Skin of body (tissue), 2 donors: Measurements from ENCODE around the gene ELMO1. TPM values are rescaled to one million over a fixed set of nuclear protein-coding genes. Genes with fewer than 3 reads are reported as not detected.

Experiments used
- DNase-seq: peaks from one replicate; lab custom pipeline; 2025; lab: John Stamatoyannopoulos, UW
- total RNA-seq: library from RNA; depleted of rRNA; stranded (reverse); fragments of >200 nt; gene quantifications from one replicate; pipeline ENCODE4 v1.2.3, GENCODE V29; 2014

Gene ELMO1
- total RNA-seq, 1 donor from 2014 or later, result 37.9 TPM

DNA sequence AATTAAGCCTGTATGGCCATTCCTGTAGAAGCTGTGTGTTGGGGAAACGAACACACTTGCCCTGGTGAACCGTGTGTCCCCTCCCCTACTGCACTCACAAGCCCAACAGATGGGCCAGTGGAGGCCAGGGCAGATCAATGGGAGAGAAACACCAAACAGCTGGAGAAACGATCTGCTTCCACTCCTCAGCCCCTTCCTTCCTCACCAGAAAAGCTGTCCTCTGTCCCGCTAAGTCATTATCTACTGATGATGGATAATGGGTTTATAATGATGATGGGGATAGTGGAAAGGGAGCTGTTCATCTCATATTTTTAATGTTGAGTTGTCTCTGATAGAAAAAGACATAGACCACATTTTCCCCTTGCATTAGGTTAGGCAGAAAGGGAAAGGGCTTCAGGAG, 99.7 kb downstream of the ELMO1 start:
- no peak for DNase-seq

DNA sequence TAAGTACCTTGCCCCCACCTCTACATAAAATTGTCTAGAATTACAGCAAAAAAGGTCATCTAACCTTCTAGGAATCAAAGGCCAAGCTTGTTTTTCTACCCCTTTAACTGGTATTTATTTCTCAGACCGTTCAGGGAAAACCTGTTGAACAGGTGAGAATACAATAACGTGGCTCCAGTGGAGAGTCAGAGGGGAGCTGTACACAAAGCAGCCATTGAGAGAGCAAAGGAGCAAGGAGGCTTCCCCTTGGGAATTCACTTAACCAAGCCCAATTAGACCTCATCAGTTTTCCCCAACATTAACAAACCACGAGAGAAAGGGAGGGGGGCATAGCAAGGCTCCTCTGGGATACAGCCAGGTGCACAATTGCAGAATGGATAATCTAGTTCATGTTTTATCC, 101.9 kb downstream of the ELMO1 start:
- no peak for DNase-seq

DNA sequence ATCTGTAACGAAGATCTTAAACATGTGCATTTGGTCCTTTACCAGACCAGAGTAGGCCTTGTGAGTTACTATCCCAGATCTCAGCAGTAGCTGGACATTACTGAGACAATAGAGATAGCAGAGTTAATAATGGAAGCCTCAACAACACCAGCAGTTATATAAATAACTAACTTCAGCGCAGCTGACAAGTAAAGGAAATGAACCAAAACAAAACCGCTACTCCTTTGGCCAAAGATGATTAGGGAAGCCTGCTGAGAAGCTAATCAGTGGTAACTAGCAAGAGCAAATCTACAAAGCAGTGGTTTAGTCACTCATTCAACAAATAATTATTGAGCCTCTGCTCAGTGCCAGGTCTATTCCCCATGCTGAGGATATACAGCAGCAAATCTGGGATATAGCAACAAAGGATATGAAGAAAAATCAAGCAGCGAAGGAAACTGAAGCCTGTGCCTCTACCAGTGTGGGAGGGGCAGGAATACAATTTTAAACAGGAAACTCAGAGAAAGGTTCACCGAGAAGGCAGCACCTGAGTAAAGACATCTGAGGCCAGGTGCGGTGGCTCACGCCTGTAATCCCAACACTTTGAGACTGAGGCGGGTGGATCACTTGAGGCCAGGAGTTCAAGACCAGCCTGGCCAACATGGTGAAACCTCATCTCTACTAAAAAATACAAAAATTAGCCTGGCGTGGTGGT, 103.6 kb downstream of the ELMO1 start:
- DNase-seq, result no peak

DNA sequence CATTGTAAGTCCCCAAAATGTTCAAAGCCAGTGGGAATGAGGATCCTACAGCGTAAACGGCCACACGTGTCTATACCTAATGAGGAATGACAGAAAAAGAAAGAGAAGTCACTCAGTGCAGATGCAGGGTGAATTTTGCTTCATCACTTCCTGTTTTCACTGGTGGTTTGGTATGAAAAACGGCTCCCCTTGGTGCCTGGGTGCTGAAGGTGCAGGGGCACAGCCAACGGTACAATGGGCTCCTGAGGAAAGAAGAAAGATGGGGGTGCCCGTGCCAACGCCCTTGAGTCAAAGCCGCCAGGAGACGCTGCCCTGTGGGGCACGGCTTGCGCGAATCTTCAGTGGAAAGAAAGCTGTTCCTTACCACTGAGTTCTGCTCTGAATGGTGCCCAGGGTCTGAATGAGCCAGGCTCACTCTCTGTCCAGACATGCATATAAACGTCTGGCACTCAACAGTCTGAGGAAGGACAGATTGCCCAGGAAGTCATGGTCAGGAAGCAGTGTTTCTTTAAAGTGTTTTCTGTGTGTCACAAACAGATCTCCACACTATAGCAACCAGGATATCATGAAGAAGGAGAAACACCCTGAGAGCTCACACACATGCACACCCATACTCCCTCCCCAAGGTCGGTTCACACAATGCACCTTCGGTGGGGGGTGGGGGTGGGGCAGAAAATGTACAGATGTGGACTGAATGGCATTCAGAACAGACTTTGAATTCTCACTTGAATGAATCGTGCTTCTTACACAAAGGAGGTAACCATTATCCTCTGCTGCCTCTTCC, 105.8 kb downstream of the ELMO1 start:
- DNase-seq, result no peak

DNA sequence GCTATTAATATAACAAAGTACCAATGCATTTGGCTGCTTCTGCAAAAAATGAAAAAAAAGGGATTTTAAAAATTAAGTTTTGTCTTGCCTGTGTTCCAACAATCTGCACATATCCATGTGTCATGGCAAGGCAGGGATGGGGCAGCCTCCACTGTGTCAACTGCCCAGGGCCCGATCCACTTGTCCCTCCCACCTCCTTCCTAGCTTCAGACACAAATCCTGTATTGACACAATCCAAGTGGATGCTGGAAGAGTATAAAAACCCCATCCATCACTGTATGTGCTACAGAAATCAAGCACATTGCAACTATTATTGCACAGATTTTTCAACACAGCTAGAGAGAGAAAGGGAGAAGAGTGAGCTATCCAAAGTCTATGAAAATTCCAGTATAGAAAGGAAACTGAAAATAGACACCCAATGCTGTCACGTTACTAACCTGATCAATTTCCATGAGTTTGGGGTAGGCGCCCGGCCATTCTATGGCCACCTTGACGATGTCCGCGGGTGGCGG, 106.4 kb downstream of the ELMO1 start:
- DNase-seq, result no peak

DNA sequence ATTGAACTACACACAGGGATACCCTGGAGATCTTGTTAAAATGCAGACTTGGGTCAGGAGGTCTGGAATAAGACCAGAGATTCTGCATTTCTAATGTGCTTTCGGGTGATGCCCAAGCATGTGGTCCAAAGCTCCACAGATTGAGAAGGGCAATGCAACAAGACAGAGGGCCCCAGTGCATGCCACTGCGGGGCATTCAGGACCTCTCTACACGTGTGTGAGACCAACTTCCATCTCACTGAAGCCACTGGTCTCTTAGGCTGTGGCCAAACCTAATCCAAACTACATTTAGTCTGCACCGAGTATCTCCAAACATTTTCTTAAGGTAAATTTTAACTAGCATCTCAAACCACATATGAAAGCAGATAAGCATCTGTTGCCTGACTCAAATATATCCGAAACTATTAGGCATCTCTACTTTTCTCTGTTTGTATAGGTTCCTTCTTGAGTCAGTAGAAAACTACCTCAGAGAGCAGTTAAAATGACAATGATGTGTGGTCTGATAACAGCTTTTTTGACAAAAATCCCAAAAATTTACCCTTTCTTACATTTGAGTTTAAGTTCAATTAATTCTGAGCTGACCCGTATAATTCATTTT, 107.5 kb downstream of the ELMO1 start:
- no peak for DNase-seq

DNA sequence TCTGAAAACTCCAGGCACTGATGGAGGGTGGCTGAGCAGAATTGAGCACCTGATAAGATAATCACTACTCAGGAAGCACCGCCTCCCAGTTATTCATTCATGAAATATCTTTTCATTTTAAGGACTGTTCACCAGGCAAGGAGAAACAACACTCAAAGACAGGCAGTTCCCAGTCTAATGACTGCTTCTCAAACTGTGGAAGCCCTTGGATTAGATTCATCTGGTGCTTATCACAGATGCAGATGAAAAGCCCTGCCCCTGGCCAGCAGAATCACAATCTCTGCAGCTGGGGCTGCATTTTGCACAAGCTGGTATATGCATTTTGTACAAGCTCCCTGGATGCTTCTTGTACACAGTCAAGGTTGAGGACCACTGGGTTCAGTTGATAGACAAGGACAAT, 109.7 kb downstream of the ELMO1 start:
- DNase-seq, result no peak

DNA sequence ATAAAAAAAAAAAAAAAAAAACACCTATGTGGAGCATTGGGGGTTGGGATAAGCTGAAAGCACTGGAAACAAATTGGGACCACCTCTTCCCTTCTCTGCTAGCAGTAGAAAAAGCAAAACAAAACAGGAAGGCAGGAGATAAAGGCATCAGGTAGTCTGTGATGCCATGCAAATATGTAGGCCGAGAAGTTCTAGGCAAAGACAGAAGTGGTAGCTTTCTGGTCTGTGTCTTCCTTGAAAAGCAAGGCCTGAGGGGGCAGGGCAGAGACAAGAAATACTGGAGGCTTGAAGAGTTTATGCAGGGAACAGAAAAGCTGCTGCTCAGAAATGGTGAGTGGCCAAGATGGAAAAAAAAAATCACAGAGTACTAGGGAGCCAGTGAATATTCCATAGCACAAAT, 111.1 kb downstream of the ELMO1 start:
- no peak for DNase-seq

DNA sequence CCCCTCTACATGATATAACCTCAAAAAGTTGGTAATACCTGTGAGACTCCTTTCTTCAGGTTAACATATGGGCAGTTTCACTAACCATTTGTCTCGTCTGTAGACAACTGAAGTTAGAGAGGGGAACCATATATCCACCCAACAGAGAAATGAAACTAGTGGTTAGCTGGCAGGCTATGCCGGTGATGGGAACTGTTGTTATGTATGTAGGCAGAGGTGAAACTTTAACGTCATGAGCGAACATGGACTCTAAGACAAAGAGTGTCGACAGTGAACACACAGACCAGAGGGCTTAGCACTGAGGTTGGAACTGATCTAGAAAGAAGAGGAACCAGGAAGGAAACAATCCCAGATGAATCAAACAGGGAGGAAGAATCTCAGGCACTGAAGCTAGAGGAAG, 112.4 kb downstream of the ELMO1 start:
- no peak for DNase-seq

DNA sequence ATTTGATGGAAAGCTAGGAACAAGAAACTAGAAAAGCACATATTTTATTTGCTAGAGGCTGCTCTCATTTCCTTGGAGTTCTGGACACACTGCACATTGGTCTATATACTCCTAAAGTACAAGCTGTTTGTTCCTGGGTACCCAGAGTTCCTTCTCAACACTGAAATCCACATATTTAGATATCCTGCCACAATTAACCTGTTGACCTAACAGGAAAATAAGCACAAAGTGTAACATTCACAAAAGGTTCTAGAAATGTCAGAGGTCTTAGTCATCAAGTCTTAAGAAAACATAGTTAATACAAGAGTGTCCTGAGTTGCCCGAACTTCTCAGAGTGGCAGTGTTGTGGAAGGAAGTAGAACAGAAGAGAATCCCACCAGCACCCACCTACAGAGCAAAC, 115.6 kb downstream of the ELMO1 start:
- no peak for DNase-seq

DNA sequence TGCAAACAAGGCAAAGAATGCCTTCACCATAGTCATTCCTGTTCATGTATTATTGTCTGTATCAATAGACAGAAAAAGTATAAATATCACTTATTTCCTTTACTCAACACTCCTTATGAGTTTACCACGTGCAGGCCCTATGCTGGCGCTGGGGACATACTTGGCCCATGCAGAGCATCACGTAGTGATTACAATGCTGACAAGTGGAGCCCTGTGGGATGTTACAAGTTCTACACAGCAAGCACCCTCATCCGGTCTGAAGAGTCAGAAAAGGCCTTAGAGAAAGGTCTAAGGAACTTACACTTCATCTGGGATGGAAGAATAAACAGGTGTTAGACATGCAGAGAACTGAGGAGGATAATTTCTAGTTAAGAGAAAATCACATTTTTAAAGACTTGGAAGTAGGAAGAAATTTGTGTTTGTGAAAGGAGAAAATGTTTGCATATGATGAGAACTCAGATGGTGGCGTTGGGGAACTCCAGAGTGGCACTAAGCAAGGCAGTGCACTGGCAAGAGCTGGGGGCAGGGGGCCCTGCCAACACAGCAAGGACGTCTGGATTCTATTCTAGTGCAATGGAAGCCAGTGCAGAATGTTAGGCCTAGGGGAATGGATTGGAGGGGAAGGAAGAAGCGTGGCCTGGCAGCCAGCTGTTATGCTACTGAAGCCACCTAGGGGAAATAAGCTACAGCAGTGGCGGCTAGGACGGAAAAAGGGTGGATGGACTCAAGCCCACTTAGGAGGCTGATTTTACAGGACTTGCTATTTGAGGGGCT, 116.2 kb downstream of the ELMO1 start:
- peak; percentile 20 for DNase-seq

DNA sequence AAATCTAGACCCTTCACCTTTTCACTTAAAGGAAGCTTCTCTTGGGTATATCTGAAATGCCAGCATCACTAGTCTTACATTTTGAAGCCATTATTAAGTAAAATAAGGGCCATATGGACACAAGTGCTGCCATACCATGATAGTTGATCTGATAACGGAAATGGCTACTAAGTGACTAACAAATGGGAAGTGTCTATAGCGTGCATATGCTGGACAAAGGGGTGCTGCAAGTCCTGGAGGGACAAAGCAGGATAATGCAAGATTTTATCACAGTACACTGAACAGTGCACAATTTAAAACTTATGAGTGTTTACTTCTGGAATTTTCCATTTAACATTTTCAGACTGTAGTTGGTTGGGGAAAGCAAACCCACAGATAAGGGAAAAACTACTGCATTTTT, 117.9 kb downstream of the ELMO1 start:
- DNase-seq, result no peak

DNA sequence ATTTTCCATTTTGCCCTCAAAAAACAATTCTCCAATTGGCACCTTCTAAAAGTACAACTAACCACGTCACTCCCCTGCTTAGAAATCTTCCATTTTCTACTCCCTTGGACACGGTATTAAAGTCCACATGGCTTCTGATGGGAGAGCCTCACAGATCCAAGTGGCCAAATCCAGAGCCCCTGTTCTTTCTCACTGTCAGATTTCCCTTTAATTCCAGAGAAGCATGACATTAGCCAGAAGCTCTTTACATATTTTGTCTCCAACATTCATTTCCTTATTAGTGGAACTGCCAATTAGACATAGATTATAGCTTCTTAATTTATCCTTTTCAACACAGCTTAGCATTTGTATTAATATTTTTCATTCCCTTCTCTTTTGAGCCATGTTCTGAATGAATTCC, 118.7 kb downstream of the ELMO1 start:
- DNase-seq, result no peak

DNA sequence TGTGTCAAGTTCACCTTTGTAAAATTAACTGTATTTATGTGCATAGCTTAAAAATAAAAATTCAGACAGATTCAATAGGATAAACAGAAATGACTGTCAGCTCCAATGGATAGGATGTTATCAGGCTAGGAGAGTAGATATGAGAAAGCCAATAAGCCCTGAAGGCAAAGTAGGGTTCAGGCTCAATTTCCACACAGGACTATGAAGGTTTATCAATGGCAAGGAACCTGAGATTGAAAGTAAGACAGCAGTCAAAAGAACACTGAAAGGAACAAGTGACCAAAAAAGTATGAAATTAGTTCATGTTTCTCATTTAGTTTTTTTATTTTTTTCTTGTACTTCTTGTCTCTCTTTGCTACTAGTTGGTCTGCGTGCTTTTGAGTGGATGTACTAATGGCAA, 121.4 kb downstream of the ELMO1 start:
- no peak for DNase-seq

DNA sequence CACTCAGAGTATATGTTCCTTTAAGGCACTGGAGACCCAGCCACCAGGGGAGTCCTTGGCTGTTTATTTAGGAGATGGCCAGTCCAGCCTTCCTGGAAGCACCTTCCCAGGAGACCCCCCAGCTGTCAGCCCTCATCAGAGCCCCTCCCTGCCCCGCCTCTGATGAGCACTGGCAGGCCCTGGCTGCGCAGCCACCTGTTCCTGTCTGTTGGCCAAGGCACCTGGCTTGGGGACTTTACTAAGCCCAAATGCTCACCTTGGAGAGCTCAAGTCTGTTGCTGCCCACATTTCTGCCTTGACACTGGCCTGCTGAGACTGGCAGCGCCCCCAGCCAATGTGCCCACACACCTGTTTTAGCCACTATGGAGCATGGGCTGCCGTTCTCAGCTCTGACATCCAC, 124.7 kb downstream of the ELMO1 start:
- no peak for DNase-seq

DNA sequence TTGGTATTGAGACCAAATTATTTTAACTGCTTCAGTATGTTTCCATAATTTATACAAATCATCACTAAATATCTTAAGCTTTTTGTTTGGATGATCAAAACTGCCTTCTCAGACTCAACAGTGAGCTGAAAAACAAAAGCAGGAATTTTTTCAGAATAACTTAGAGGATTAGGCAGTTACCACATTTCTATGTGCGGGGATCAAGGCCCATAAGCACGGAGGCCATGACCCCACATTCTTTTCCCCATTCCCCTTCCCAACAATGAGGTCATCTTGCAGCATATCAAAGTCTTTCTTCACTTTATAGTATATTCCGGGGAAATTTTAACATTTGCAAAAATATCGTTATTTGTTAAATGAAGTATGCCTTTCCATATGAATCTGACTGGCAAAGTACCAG, 125.8 kb downstream of the ELMO1 start:
- peak; percentile 11 for DNase-seq

DNA sequence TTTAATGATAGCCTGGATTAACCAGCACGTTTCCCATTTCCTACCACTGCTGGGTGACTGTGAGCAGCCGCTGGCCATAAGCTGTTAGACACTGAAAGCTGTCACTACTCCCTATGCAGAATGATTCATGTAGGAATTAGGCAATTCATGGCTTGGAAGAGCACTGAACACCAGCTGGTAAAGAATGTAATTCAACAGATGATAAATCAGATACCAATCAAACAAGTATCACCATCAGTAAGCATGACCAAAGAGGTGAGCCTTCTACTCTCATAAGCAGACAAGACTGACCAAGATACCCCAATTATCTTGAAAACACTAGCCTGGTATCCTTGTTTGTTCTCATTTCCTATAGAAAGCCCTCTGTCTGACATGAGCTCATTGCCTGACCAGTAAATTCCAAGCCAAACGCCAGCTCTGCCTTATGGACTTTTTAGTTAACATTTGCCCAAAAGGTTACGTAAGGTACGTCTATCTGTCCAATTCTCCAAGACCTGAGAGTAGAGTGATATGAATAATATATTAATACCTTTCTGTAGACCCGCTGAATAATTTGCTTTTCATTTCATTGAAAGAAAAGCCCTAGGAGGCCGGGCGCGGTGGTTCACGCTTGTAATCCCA, 127.7 kb downstream of the ELMO1 start:
- no peak for DNase-seq

DNA sequence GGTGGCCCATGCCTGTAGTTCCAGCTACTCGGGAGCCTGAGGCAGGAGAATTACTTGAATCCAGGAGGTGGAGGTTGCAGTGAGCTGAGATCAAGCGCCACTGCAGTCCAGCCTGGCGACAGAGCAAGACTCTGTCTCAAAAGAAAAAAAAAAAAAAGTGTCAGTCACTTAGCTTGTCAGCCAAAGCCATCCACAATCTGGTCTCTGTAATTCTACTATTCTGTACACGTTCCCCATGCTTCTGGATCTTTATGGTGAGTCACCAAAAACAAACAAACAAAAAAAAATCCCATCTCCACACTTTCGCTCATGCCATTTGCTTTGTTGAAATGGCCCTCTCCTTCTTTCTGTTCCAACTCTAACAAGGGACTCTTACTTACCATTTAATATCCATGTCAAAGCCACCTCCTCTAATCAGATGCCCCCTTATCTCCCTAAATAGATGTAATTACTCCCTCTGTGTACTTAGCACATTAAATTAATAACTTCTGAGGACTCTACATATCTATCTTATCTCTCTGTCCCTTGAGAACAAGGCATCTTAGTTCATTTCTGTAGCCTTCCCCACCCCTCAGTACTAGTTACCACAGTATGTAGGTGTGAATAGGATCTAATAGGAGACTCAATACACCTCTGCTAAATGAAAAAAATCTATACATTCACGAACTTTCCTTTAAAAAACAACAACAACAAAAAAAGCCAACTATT, 128.4 kb downstream of the ELMO1 start:
- DNase-seq, result no peak

DNA sequence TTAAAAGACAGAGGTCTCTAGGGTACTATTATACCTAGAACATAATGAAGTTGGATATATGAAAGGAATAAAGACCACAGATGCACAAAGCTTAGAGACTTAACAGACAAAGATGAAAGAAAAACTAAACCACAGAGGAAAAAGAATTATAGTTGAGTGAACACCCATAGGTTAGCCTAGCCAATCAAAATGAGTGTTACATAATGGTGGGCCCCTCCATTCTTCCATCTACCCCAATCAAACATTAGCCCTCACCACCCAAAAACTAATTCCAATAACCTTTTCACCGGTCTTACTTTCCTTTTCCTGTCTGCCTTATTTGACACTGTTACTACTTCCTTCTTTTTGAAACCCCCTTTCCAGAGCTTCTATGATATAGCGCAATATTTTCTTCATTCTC, 130.1 kb downstream of the ELMO1 start:
- no peak for DNase-seq
